Mesenchymal stem cell (in vitro differentiated cells and primary cell): Measurements from ENCODE around the gene AKT1.

Experiments
- DNase-seq: peaks from one replicate; pipeline ENCODE4 v3.0.0-alpha.2; 2013
- H2AFZ ChIP-seq: one replicate; pipeline ENCODE4 v1.6.1; 2013; ENCODE audit warnings: low read depth, mild to moderate bottlenecking, control low read depth, inconsistent platforms, low read length, moderate library complexity
- H2AK5ac ChIP-seq: 2 replicates; pipeline ENCODE4 v1.6.1; 2013; ENCODE audit warnings: low read length, moderate library complexity, mild to moderate bottlenecking, inconsistent platforms; ENCODE audit not compliant: severe bottlenecking
- H2BK120ac ChIP-seq: one replicate; pipeline ENCODE4 v1.6.1; 2013; ENCODE audit warnings: low read depth, mild to moderate bottlenecking, inconsistent platforms, low read length, moderate library complexity
- H2BK12ac ChIP-seq, 2 experiments: one replicate each; pipeline ENCODE4 v1.6.1; 2013; ENCODE audit warnings: inconsistent platforms in 2 of 2, low read length in 2 of 2, mild to moderate bottlenecking in 2 of 2, moderate library complexity in 2 of 2, control low read depth in 1 of 2
- H2BK15ac ChIP-seq: one replicate; pipeline ENCODE4 v1.6.1; 2013; ENCODE audit warnings: mild to moderate bottlenecking, low read depth, inconsistent platforms; ENCODE audit not compliant: poor library complexity, severe bottlenecking
- H2BK5ac ChIP-seq: 2 replicates; pipeline ENCODE4 v1.6.1; 2013; ENCODE audit warnings: low read depth, mild to moderate bottlenecking, low read length, control low read depth, inconsistent platforms; ENCODE audit not compliant: poor library complexity, severe bottlenecking
- H3K14ac ChIP-seq, 2 experiments: one replicate each; pipeline ENCODE4 v1.6.1; 2013; ENCODE audit warnings: inconsistent platforms in 2 of 2, low read length in 2 of 2, control low read depth in 1 of 2, mild to moderate bottlenecking in 1 of 2, moderate library complexity in 1 of 2
- H3K18ac ChIP-seq, 2 experiments: one replicate each; pipeline ENCODE4 v1.6.1; 2013; ENCODE audit warnings: inconsistent platforms in 2 of 2, low read length in 2 of 2, control low read depth in 1 of 2, low read depth in 1 of 2, mild to moderate bottlenecking in 1 of 2
- H3K23ac ChIP-seq, 2 experiments: one replicate each; pipeline ENCODE4 v1.6.1; 2013; ENCODE audit warnings: inconsistent platforms in 2 of 2, low read length in 2 of 2, mild to moderate bottlenecking in 2 of 2, moderate library complexity in 2 of 2, control low read depth in 1 of 2
- H3K27ac ChIP-seq: 2 replicates; pipeline ENCODE4 v1.5.1; 2013; ENCODE audit warnings: mild to moderate bottlenecking, moderate library complexity, low read length, control low read depth, inconsistent platforms; ENCODE audit not compliant: poor library complexity, severe bottlenecking
- H3K27me3 ChIP-seq, 2 experiments: 2 replicates each; pipeline versions ENCODE4 v1.6.1 to v1.7.0; 2013; ENCODE audit warnings: low read length in 2 of 2, mild to moderate bottlenecking in 2 of 2, moderate library complexity in 2 of 2, control low read depth in 1 of 2, inconsistent platforms in 1 of 2; ENCODE audit not compliant: control insufficient read depth in 1 of 2, insufficient read depth in 1 of 2
- H3K36me3 ChIP-seq, 2 experiments: 2 replicates each; pipeline versions ENCODE4 v1.6.1 to v1.7.0; 2013; ENCODE audit warnings: low read length in 2 of 2, control low read depth in 1 of 2, inconsistent platforms in 1 of 2, low read depth in 1 of 2, mild to moderate bottlenecking in 1 of 2; ENCODE audit not compliant: insufficient read depth in 2 of 2, control insufficient read depth in 1 of 2
- H3K4ac ChIP-seq, 2 experiments: one replicate each; pipeline ENCODE4 v1.6.1; 2013; ENCODE audit warnings: inconsistent platforms in 2 of 2, low read length in 2 of 2, mild to moderate bottlenecking in 2 of 2, moderate library complexity in 2 of 2, control low read depth in 1 of 2, low read depth in 1 of 2
- H3K4me1 ChIP-seq: 2 replicates; pipeline ENCODE4 v1.6.1; 2013; ENCODE audit warnings: low read depth, low read length, control low read depth; ENCODE audit not compliant: control insufficient read depth, insufficient read depth
- H3K4me2 ChIP-seq: 2 replicates; pipeline ENCODE4 v1.6.1; 2013; ENCODE audit warnings: low read length, mild to moderate bottlenecking, inconsistent platforms; ENCODE audit not compliant: poor library complexity, severe bottlenecking
- H3K4me3 ChIP-seq, 2 experiments: 2 replicates each; pipeline versions ENCODE4 v1.5.1 to v1.7.0; 2013; ENCODE audit warnings: low read length in 2 of 2, mild to moderate bottlenecking in 2 of 2, control low read depth in 1 of 2, low read depth in 1 of 2; ENCODE audit not compliant: insufficient read depth in 1 of 2
- H3K79me1 ChIP-seq: replicated peaks from 2 replicates; pipeline ENCODE4 v1.6.1; 2013; ENCODE audit warnings: mild to moderate bottlenecking, control low read depth, low read length, inconsistent platforms; ENCODE audit not compliant: poor library complexity, severe bottlenecking
- H3K9ac ChIP-seq: 2 replicates; pipeline ENCODE4 v1.7.0; 2013; ENCODE audit warnings: mild to moderate bottlenecking, low read length, moderate library complexity
- H3K9me3 ChIP-seq: 2 replicates; pipeline ENCODE4 v1.7.0; 2013; ENCODE audit warnings: mild to moderate bottlenecking, low read length; ENCODE audit not compliant: control insufficient read depth
- H4K8ac ChIP-seq: one replicate; pipeline ENCODE4 v1.6.1; 2013; ENCODE audit warnings: inconsistent platforms, mild to moderate bottlenecking, low read length, moderate library complexity
- H4K91ac ChIP-seq: one replicate; pipeline ENCODE4 v1.6.1; 2013; ENCODE audit warnings: mild to moderate bottlenecking, low read length, inconsistent platforms
- WGBS: methylation state at CpG from one replicate; pipeline ENCODE4 v1.1.7; 2013; ENCODE audit warnings: mixed read lengths; 5-methylcytosine and 5-hydroxymethylcytosine counted together

AKT1 gene

DNA sequence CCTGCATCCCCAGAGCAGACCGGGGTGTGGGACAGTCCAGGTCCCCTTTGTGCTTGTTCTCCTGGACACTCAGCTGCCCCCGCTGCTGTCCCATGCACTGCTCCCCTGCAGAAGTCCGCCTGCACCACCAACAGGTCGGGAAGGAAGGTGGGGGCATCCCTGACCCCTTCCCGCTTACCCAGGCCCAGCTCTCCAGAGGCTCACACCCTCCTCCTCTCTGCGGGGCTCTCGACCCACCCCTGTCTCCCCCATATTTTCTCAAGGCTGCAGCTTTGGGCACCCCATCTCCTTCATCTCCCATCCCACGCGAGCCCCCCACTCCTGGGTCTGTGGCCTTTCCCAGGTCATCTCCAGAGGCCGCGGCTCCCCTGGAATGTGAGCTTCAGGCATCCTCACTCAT, 14.8 kb upstream of the AKT1 start:
- no peak overlapping the region for H2BK12ac ChIP-seq
- H3K4me3 ChIP-seq, result no peak overlapping the region
- DNase-seq, result no peak
- no peak overlapping the region for H2AFZ ChIP-seq
- H4K91ac ChIP-seq, result no peak overlapping the region
- no peak overlapping the region for H4K8ac ChIP-seq
- no peak overlapping the region for H3K4me2 ChIP-seq
- H3K23ac ChIP-seq, result no peak overlapping the region
- H3K9me3 ChIP-seq, result no peaks in the 10 kb centered on the region
- H2AK5ac ChIP-seq, result no peak overlapping the region
- H3K36me3 ChIP-seq, result no peaks in the 10 kb centered on the region
- H2BK5ac ChIP-seq, result no peak overlapping the region
- H3K27me3 ChIP-seq, result no peaks in the 10 kb centered on the region
- 92% methylated on average over 11 of the region's 11 CpGs for WGBS
- peaks cover 16% of the 10 kb centered on the region for H3K4me1 ChIP-seq
- no peak overlapping the region for H3K4ac ChIP-seq
- H3K27ac ChIP-seq, result no peak overlapping the region
- no peak overlapping the region for H2BK15ac ChIP-seq
- no peak overlapping the region for H2BK120ac ChIP-seq
- H3K18ac ChIP-seq, result no peak overlapping the region
- no peak overlapping the region for H3K9ac ChIP-seq
- peaks cover 11% of the 10 kb centered on the region for H3K79me1 ChIP-seq
- H3K14ac ChIP-seq, result no peak overlapping the region

DNA sequence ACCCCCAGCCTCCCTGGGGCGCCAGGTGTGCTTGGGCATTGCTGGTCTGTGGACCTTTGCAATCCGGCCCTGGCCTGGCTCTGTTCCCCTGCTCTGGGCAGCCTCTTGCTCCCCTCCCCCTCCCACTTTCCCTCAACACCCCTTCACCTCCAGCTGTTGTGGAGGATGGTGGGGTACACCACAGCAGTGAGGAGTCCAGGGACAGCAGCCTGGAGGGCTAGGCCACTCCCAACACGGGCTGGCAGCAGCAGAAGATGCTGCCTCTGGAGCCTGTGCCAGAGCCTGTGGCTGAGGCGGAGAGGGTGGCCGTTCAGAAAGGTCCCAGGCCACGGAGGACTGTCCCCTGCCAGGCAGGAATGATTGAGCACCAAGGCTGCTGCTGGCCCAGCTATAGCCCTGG, 12.9 kb upstream of the AKT1 start:
- H3K4me1 ChIP-seq, result peaks cover 29% of the 10 kb centered on the region
- H3K79me1 ChIP-seq, result peaks cover 12% of the 10 kb centered on the region
- peak overlapping the region; percentile 73 for H4K91ac ChIP-seq
- H2BK120ac ChIP-seq, result no peak overlapping the region
- no peak overlapping the region for H3K27ac ChIP-seq
- H2BK5ac ChIP-seq, result no peak overlapping the region
- no peak overlapping the region for H3K4me2 ChIP-seq
- H3K36me3 ChIP-seq, result no peaks in the 10 kb centered on the region
- no peak overlapping the region for H2BK12ac ChIP-seq
- DNase-seq, result no peak
- no peak overlapping the region for H3K9ac ChIP-seq
- no peak overlapping the region for H3K4me3 ChIP-seq
- H3K4ac ChIP-seq, result no peak overlapping the region
- H3K23ac ChIP-seq, result peak overlapping the region in 1 of 2 experiments; percentile 64
- no peak overlapping the region for H2BK15ac ChIP-seq
- no peak overlapping the region for H3K14ac ChIP-seq
- H3K9me3 ChIP-seq, result no peaks in the 10 kb centered on the region
- H2AK5ac ChIP-seq, result no peak overlapping the region
- H3K27me3 ChIP-seq, result no peaks in the 10 kb centered on the region
- no peak overlapping the region for H2AFZ ChIP-seq
- WGBS, result 84% methylated on average over 4 of the region's 6 CpGs
- H3K18ac ChIP-seq, result no peak overlapping the region
- no peak overlapping the region for H4K8ac ChIP-seq

DNA sequence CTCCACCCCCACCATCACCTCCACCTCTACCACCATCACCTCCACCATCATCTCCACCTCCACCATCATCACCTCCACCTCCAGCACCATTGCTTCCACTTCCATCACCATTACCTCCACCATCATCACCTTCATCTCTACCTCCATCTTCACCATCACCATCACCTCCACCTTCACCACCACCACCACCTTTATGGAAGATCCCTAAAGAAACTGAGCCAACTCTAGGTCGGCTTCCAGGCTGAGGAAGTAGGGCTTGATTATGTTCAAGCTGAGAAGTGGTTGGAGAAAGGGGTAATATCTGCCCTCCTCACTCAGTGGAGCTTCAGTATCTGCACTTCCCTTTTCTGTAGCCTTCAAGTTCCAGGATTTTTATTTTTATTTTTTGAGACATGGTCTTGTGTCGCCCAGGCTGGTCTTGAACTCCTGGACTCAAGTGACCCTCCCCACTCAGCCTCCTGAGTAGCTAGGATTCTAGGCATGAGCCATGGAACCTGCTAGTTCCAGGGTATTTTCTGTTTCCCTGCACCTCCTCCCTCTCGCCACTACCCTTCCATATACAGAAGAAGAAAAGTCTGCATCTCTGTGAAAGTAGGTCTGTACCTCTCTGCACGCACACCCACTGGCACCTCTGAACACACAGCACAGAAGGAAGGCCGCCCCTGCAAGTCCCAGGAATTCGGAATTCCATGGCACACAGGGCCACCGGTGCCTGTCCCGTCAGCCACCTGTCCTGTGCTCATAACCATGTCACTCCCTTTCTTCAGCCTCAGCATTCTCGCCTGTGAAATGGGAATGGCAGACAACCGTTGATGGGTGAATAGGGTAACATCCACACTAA, 11.3 kb upstream of the AKT1 start:
- H2AFZ ChIP-seq, result no peak overlapping the region
- no peaks in the 10 kb centered on the region for H3K9me3 ChIP-seq
- no peak overlapping the region for H3K4me2 ChIP-seq
- no peak overlapping the region for H3K18ac ChIP-seq
- H2AK5ac ChIP-seq, result no peak overlapping the region
- H3K4ac ChIP-seq, result no peak overlapping the region
- H3K23ac ChIP-seq, result no peak overlapping the region
- H2BK15ac ChIP-seq, result no peak overlapping the region
- H3K4me3 ChIP-seq, result no peak overlapping the region
- H3K36me3 ChIP-seq, result peaks cover 0 to 5% of the 10 kb centered on the region in 2 experiments
- no peak for DNase-seq
- H3K27me3 ChIP-seq, result no peaks in the 10 kb centered on the region
- H3K14ac ChIP-seq, result peak overlapping the region in 1 of 2 experiments; percentile 75
- H2BK12ac ChIP-seq, result no peak overlapping the region
- no peak overlapping the region for H4K91ac ChIP-seq
- no peak overlapping the region for H2BK5ac ChIP-seq
- H3K27ac ChIP-seq, result no peak overlapping the region
- H4K8ac ChIP-seq, result no peak overlapping the region
- peaks cover 45% of the 10 kb centered on the region for H3K4me1 ChIP-seq
- H3K79me1 ChIP-seq, result peaks cover 9% of the 10 kb centered on the region
- 89% methylated on average over 10 of the region's 10 CpGs for WGBS
- no peak overlapping the region for H3K9ac ChIP-seq
- no peak overlapping the region for H2BK120ac ChIP-seq

DNA sequence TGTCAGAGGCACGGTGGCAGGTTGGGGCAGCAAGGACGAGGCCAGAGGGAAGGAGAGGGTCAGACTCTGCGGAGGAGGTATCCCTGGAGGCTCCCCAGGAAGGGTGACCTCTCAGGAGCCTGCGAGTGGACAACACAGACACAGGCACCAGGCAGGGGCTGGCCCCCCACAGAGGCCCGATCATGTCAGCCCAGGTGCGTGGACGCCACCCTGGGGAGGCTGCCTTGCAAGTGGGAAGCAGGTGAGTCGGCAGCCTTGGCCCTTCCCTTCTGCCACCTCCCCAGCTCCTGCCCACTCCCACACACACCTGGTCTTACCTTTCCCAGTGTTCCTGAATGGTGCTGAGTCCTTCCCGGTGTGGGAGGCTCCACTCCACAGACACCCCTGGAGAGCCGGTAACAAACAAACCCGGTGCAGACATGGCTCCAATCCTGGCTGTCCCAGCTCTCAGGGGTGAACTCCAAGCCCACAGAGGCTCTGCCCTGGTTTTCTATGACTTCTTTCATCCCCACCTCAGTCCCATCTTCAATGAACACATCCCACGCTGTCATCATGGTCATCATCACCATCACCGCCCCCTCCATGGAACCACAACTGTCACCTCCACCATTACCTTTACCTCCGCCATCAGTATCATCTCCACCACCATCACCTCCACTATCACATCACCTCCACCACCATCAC, 10.5 kb upstream of the AKT1 start:
- Histone ChIP-seq H2BK120ac (no peak overlapping the region), H3K27ac (no peak overlapping the region), H3K36me3 (peaks cover 0 to 9% of the 10 kb centered on the region in 2 experiments)

More for the DNA sequence above, 10.5 kb upstream of the AKT1 start:
- H3K9me3 ChIP-seq, result no peaks in the 10 kb centered on the region
- H4K8ac ChIP-seq, result no peak overlapping the region
- no peak for DNase-seq
- no peak overlapping the region for H2AFZ ChIP-seq
- H2AK5ac ChIP-seq, result peak overlapping the region; percentile 71
- H3K4me3 ChIP-seq, result no peak overlapping the region
- H2BK5ac ChIP-seq, result no peak overlapping the region
- H4K91ac ChIP-seq, result no peak overlapping the region
- WGBS, result 88% methylated on average over 14 of the region's 14 CpGs
- H2BK15ac ChIP-seq, result no peak overlapping the region
- no peak overlapping the region for H3K4ac ChIP-seq
- peaks cover 9% of the 10 kb centered on the region for H3K79me1 ChIP-seq
- H3K18ac ChIP-seq, result peak overlapping the region in 1 of 2 experiments; percentile 68
- no peak overlapping the region for H3K4me2 ChIP-seq
- peak overlapping the region in 1 of 2 experiments; percentile 73 for H3K14ac ChIP-seq
- H3K4me1 ChIP-seq, result peaks cover 53% of the 10 kb centered on the region
- peak overlapping the region in 1 of 2 experiments; percentile 51 for H2BK12ac ChIP-seq
- H3K27me3 ChIP-seq, result no peaks in the 10 kb centered on the region
- no peak overlapping the region for H3K9ac ChIP-seq
- no peak overlapping the region for H3K23ac ChIP-seq
